Colonic mucosa (tissue), 4 donors: Measurements from ENCODE around the gene SUSD1. TPM values are rescaled to one million over a fixed set of nuclear protein-coding genes. Genes with fewer than 3 reads are reported as not detected.
"Not testable (repeated sequence)": the region's sequence is repeated elsewhere in the genome, so short reads cannot be mapped to it uniquely, and the experiment has no call there.

ENCODE experiments used
- DNase-seq: peaks from one replicate; pipeline ENCODE4 v3.0.0-alpha.2; 2020
- H3K27ac ChIP-seq: fragments of 200-600 bp; one replicate; pipeline ENCODE4 v1.8.0; 2021
- H3K27me3 ChIP-seq: fragments of 200-600 bp; one replicate; pipeline ENCODE4 v1.8.0; 2021
- H3K36me3 ChIP-seq: fragments of 200-600 bp; one replicate; pipeline ENCODE4 v1.8.0; 2021
- H3K4me1 ChIP-seq: fragments of 200-600 bp; one replicate; pipeline ENCODE4 v1.8.0; 2021; ENCODE audit warnings: mild to moderate bottlenecking
- H3K4me3 ChIP-seq: fragments of 200-600 bp; one replicate; pipeline ENCODE4 v1.8.0; 2021
- H3K9ac ChIP-seq, 2 donors: one replicate each; pipeline ENCODE4 v1.7.0; 2013; ENCODE audit warnings: control low read depth in 2 of 2, low read depth in 2 of 2, low read length in 2 of 2
- H3K9me3 ChIP-seq: fragments of 200-600 bp; one replicate; pipeline ENCODE4 v1.8.0; 2021
- CTCF ChIP-seq: fragments of 200-600 bp; IDR thresholded peaks from one replicate; pipeline ENCODE4 v1.8.0; 2022; ENCODE audit warnings: antibody characterized with exemption, mild to moderate bottlenecking
- intact Hi-C: fragments of 100-400 bp; cut with DNase I; formaldehyde crosslinking; loops from one replicate; pipeline ENCODE4 v1.14.1; 2022
- total RNA-seq, 2 donors: library from RNA; stranded (reverse); fragmentation: NEBNext Ultra II Directional in 1 of 2; extraction: Animal tissue kit (Norgen Biotek cat#: 25700) in 1 of 2; gene quantifications; one replicate each; pipeline ENCODE4 v1.2.1, GENCODE V29; 2021
- donor health status: healthy.
- donor health status: DM: no; HTN: no; CAD: no.
- donor health status: DM: no; HTN: no; CAD: no.

SUSD1 gene
- total RNA-seq, 2 donors from 2014 or later: 23.3 to 25.1 TPM

- peak; percentile 18 for DNase-seq
- H3K4me1 ChIP-seq: no peaks in the 10 kb centered on the region
- H3K36me3 ChIP-seq: no peaks in the 10 kb centered on the region
- H3K27ac ChIP-seq: no peak overlapping the region
- no peaks in the 10 kb centered on the region for H3K9me3 ChIP-seq
- no peaks in the 10 kb centered on the region for H3K27me3 ChIP-seq
- H3K9ac ChIP-seq: no peak overlapping the region
- no peak overlapping the region for H3K4me3 ChIP-seq
- intact Hi-C loops: loop anchor here (10.0 kb wide), 2 partner anchors 104 to 184 kb away; partner anchors contain the start of gene UGCG
- no peak for TF ChIP-seq CTCF
These were observed 96.7 kb downstream of the SUSD1 start for GRCh38 chr9:112078432-112078831.

- Histone ChIP-seq H3K9me3 (no peaks in the 10 kb centered on the region), H3K36me3 (no peaks in the 10 kb centered on the region), H3K9ac (no peak overlapping the region), H3K27ac (no peak overlapping the region), H3K4me3 (no peak overlapping the region), H3K27me3 (no peaks in the 10 kb centered on the region), H3K4me1 (no peaks in the 10 kb centered on the region)
- peak; percentile 9 for DNase-seq
- TF ChIP-seq CTCF: no peak
- intact Hi-C loops: loop anchor here (2.0 to 10.0 kb wide), 3 partner anchors 102 to 318 kb away; partner anchors contain the start of gene UGCG
These were observed 98.3 kb downstream of the SUSD1 start for GRCh38 chr9:112076814-112077213.

GRCh38 chr9:112075009-112075378, 100.1 kb downstream of the SUSD1 start:
- H3K27me3 ChIP-seq: no peaks in the 10 kb centered on the region
- no peak for DNase-seq
- H3K27ac ChIP-seq: peak overlapping the region; percentile 32
- no peaks in the 10 kb centered on the region for H3K9me3 ChIP-seq
- no peak overlapping the region for H3K4me3 ChIP-seq
- no peak for TF ChIP-seq CTCF
- H3K9ac ChIP-seq: no peak overlapping the region
- no peaks in the 10 kb centered on the region for H3K36me3 ChIP-seq
- intact Hi-C loops: loop anchor here (10.0 kb wide), 2 partner anchors 100 to 180 kb away; partner anchors contain the start of gene UGCG
- peaks cover 4% of the 10 kb centered on the region for H3K4me1 ChIP-seq

GRCh38 chr9:112074250-112075008, 100.7 kb downstream of the SUSD1 start:
- H3K4me1 ChIP-seq: peaks cover 6% of the 10 kb centered on the region
- intact Hi-C loops: loop anchor here (10.0 kb wide), 2 partner anchors 100 to 180 kb away; partner anchors contain the start of gene UGCG

GRCh38 chr9:112073639-112074173, 101.4 kb downstream of the SUSD1 start:
- H3K9me3 ChIP-seq, H3K4me1 ChIP-seq, H3K27me3 ChIP-seq, H3K9ac ChIP-seq, H3K36me3 ChIP-seq, H3K4me3 ChIP-seq: not testable (repeated sequence)
- peak; percentile 14 for DNase-seq
- peak overlapping the region; percentile 54 for H3K27ac ChIP-seq
- intact Hi-C loops: loop anchor here (10.0 kb wide), 2 partner anchors 99 to 179 kb away; partner anchors contain the start of gene UGCG

More at GRCh38 chr9:112074250-112075008, 100.7 kb downstream of the SUSD1 start:
- H3K9ac ChIP-seq: no peak overlapping the region
- peak; percentile 81 for TF ChIP-seq CTCF
- no peaks in the 10 kb centered on the region for H3K27me3 ChIP-seq
- H3K36me3 ChIP-seq: no peaks in the 10 kb centered on the region
- no peak overlapping the region for H3K4me3 ChIP-seq
- peak; percentile 78 for DNase-seq
- no peaks in the 10 kb centered on the region for H3K9me3 ChIP-seq
- H3K27ac ChIP-seq: peak overlapping the region; percentile 54
